Psoas muscle (tissue), 8 donors: ENCODE results near the gene DRD1. TPM values are rescaled to one million over a fixed set of nuclear protein-coding genes. Genes with fewer than 3 reads are reported as not detected.
"Not testable (repeated sequence)": the region's sequence is repeated elsewhere in the genome, so short reads cannot be mapped to it uniquely, and the experiment has no call there.

ENCODE experiments used
- ATAC-seq, 4 donors: fragments of 200-7000 bp; cut with Tn5 transposase; one replicate each; pipeline ENCODE4 v1.9.1; 2020; ENCODE audit warnings: moderate library complexity in 3 of 4, mild to moderate bottlenecking in 2 of 4
- DNase-seq, 2 donors: peaks; one replicate each; pipeline ENCODE4 v3.0.0-alpha.2; 2020
- H3K27ac ChIP-seq: fragments of 200-600 bp; one replicate; pipeline ENCODE4 v1.8.0; 2022
- H3K27me3 ChIP-seq, 3 donors: fragments of 200-600 bp in 1 of 3; one replicate each; pipeline versions ENCODE4 v1.6.1 to v1.8.0; 2013 to 2022; ENCODE audit warnings: low read length in 2 of 3, mild to moderate bottlenecking in 2 of 3, moderate library complexity in 1 of 3; ENCODE audit not compliant: insufficient read depth in 3 of 3
- H3K36me3 ChIP-seq, 2 donors: fragments of 200-600 bp in 1 of 2; one replicate each; pipeline versions ENCODE4 v1.6.1 to v1.8.0; 2013 to 2022; ENCODE audit warnings: low read depth in 1 of 2, mild to moderate bottlenecking in 1 of 2, moderate library complexity in 1 of 2; ENCODE audit not compliant: insufficient read depth in 1 of 2
- H3K4me1 ChIP-seq: fragments of 200-600 bp; one replicate; pipeline ENCODE4 v1.8.0; 2022
- H3K4me3 ChIP-seq: fragments of 200-600 bp; one replicate; pipeline ENCODE4 v1.8.0; 2022; ENCODE audit warnings: mild to moderate bottlenecking
- H3K9me3 ChIP-seq: fragments of 200-600 bp; one replicate; pipeline ENCODE4 v1.8.0; 2022
- CTCF ChIP-seq: fragments of 200-600 bp; IDR thresholded peaks from one replicate; pipeline ENCODE4 v1.8.0; 2022; ENCODE audit warnings: antibody characterized with exemption
- WGBS, 3 donors: extraction: QIAGEN DNeasy Blood & Tissue Kit; methylation state at CpG; one replicate each; pipeline versions ENCODE4 v1.1.6 to v1.1.7; 2013; 5-methylcytosine and 5-hydroxymethylcytosine counted together
- intact Hi-C, 2 donors: fragments of 100-400 bp; cut with DNase I; formaldehyde crosslinking; loops; one replicate each; pipeline versions ENCODE4 v1.11.0 to v1.14.2; 2022
- polyA plus RNA-seq, 3 donors: library from polyadenylated mRNA; stranded (reverse); fragments of 200-250 nt; gene quantifications; one replicate each; pipeline ENCODE4 v1.2.3, GENCODE V29; 2013
- total RNA-seq, 4 donors: library from RNA; stranded (reverse); fragmentation: NEBNext Ultra II Directional in 2 of 4; extraction: Animal tissue kit (Norgen Biotek cat#: 25700) in 2 of 4; gene quantifications; one replicate each; pipeline versions ENCODE4 v1.2.1 to v1.2.4, GENCODE V29; 2021 to 2023
- donor health status: healthy with polysubstance abuse.
- donor health status: DM: no; HTN: no; CAD: no; lungs with moderate emphysema.
- donor health status: Bipolar disorder and iron deficiency.
- donor health status: healthy.
- donor health status: DM: yes; HTN: yes; CAD: no.
- donor health status: DM: no; HTN: no; CAD: no.
- donor health status: DM: no; HTN: no; CAD: no.
- donor health status: DM: yes; HTN: yes; CAD: no.

The DRD1 gene
- total and polyA plus RNA-seq, 7 donors = 0.01 to 0.06 TPM; not detected in 5

- no peaks in the 10 kb centered on the region for H3K4me1 ChIP-seq
- WGBS, 3 donors = 79 to 85% (median 82%) methylated on average over 11 of the region's 11 CpGs
- peaks cover 0 to 31% (median 7%) of the 10 kb centered on the region in 3 donors for H3K27me3 ChIP-seq
- no peaks in the 10 kb centered on the region for H3K9me3 ChIP-seq
- no peak for TF ChIP-seq CTCF
- no peak overlapping the region for H3K27ac ChIP-seq
- ATAC-seq = no peak
- no peak overlapping the region for H3K4me3 ChIP-seq
- DNase-seq = no peak
- no peaks in the 10 kb centered on the region for H3K36me3 ChIP-seq
- intact Hi-C loops = no loop called here
These were observed 12.2 kb upstream of the DRD1 start for GRCh38 chr5:175456105-175456742.

GRCh38 chr5:175454338-175454737, 10.4 kb upstream of the DRD1 start:
- ATAC-seq, H3K36me3 ChIP-seq, H3K27ac ChIP-seq, H3K9me3 ChIP-seq, H3K4me1 ChIP-seq, H3K4me3 ChIP-seq, DNase-seq, intact Hi-C loops: not testable (repeated sequence)
- WGBS, 3 donors = 84 to 90% (median 89%) methylated on average over 5 of the region's 5 CpGs
- H3K27me3 ChIP-seq = peaks cover 0 to 38% (median 7%) of the 10 kb centered on the region in 3 donors

GRCh38 chr5:175452166-175452565, 8.2 kb upstream of the DRD1 start:
- ATAC-seq (no peak), DNase-seq (no peak)
- Histone ChIP-seq H3K4me1 (no peaks in the 10 kb centered on the region), H3K27me3 (peaks cover 0 to 50% (median 7%) of the 10 kb centered on the region in 3 donors), H3K27ac (no peak overlapping the region), H3K36me3 (no peaks in the 10 kb centered on the region), H3K4me3 (no peak overlapping the region), H3K9me3 (no peaks in the 10 kb centered on the region)
- TF ChIP-seq CTCF = no peak
- 61 to 77% (median 74%) methylated on average over 2 of the region's 2 CpGs for WGBS, 3 donors
- intact Hi-C loops = no loop called here

- peaks cover under 1 to 67% (median 7%) of the 10 kb centered on the region in 3 donors for H3K27me3 ChIP-seq
- 42 to 62% (median 58%) methylated on average over 3 of the region's 3 CpGs for WGBS, 3 donors
- no peak for TF ChIP-seq CTCF
- DNase-seq (no peak), ATAC-seq (no peak)
- no peaks in the 10 kb centered on the region for H3K9me3 ChIP-seq
- no peak overlapping the region for H3K4me3 ChIP-seq
- no peaks in the 10 kb centered on the region for H3K36me3 ChIP-seq
- no peak overlapping the region for H3K27ac ChIP-seq
- peaks cover 3% of the 10 kb centered on the region for H3K4me1 ChIP-seq
- intact Hi-C loops = loop anchor here in 1 of 2 donors (5.0 kb wide), 1 partner anchor 496 kb away; no protein-coding TSS in a partner anchor
These were observed 4.3 kb upstream of the DRD1 start for GRCh38 chr5:175448276-175448675.

- TF ChIP-seq CTCF = no peak
- DNase-seq = no peak
- no peaks in the 10 kb centered on the region for H3K36me3 ChIP-seq
- H3K4me1 ChIP-seq = peaks cover 3% of the 10 kb centered on the region
- H3K4me3 ChIP-seq = no peak overlapping the region
- peaks cover 0 to 66% (median 2%) of the 10 kb centered on the region in 3 donors for H3K27me3 ChIP-seq
- no peaks in the 10 kb centered on the region for H3K9me3 ChIP-seq
- no peak overlapping the region for H3K27ac ChIP-seq
- 18 to 41% (median 30%) methylated on average over 2 of the region's 2 CpGs for WGBS, 3 donors
- intact Hi-C loops = loop anchor here in 1 of 2 donors (5.0 kb wide), 1 partner anchor 495 kb away; no protein-coding TSS in a partner anchor
- ATAC-seq = no peak
These were observed 3.6 kb upstream of the DRD1 start for GRCh38 chr5:175447571-175447970.

- peaks cover 0 to 66% (median 4%) of the 10 kb centered on the region in 3 donors for H3K27me3 ChIP-seq
- H3K4me3 ChIP-seq, H3K27ac ChIP-seq, ATAC-seq, H3K9me3 ChIP-seq, H3K4me1 ChIP-seq, DNase-seq, H3K36me3 ChIP-seq: not testable (repeated sequence)
- 48 to 56% (median 49%) methylated on average over 14 of the region's 14 CpGs for WGBS, 3 donors
- intact Hi-C loops = loop anchor here in 1 of 2 donors (5.0 kb wide), 1 partner anchor 494 kb away; no protein-coding TSS in a partner anchor
These were observed 2.4 kb upstream of the DRD1 start for GRCh38 chr5:175446378-175446777.
